NCI-H526 (cell line): Measurements from ENCODE around the gene SPEM1.
"Not testable (repeated sequence)": the region's sequence is repeated elsewhere in the genome, so short reads cannot be mapped to it uniquely, and the experiment has no call there.

Source experiments
- DNase-seq, 2 experiments: peaks; one replicate each; lab custom pipeline; 2025; lab: John Stamatoyannopoulos, UW

The SPEM1 gene

DNA sequence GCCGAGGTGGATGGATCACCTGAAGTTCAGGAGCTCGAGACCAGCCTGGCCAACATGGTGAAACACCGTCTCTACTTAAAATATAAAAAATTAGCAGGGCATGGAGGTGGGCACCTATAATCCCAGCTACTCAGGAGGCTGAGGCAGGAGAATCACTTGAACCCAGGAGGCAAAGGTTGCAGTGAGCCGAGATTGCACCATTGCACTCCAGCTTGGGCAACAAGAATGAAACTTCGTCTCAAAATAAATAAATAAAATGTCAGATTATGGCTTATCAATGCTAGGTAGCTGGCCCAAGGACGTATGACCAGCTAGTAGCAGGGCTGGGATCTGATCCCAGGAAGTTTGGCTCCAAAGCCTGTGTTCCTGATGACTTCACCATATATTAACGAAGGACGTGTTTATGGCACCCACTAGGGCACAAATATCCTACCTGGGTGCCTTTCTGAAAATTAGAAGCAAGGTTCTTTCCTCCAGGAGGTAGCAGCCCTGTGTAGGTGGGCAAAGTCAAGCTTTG lies 50.4 kb downstream of the SPEM1 start:
- not testable (repeated sequence) for DNase-seq
